Mesendoderm (in vitro differentiated cells): ENCODE measurements around the gene ENSA.

ENCODE experiments used
- DNase-seq: peaks from one replicate; pipeline ENCODE4 v3.0.0; 2013
- H2AK5ac ChIP-seq: 2 replicates; pipeline ENCODE4 v1.6.1; 2013; ENCODE audit warnings: low read length, inconsistent platforms
- H2BK120ac ChIP-seq: 2 replicates; pipeline ENCODE4 v1.6.1; 2013; ENCODE audit warnings: low read depth, mild to moderate bottlenecking, low read length, moderate library complexity, mixed read lengths
- H2BK15ac ChIP-seq: replicated peaks from 2 replicates; pipeline ENCODE4 v1.6.1; 2013; ENCODE audit warnings: low read depth, mild to moderate bottlenecking, moderate library complexity
- H2BK5ac ChIP-seq: 2 replicates; pipeline ENCODE4 v1.6.1; 2013; ENCODE audit warnings: low read length, inconsistent platforms
- H3K18ac ChIP-seq: 2 replicates; pipeline ENCODE4 v1.6.1; 2013; ENCODE audit warnings: mild to moderate bottlenecking, low read length, mixed read lengths
- H3K23ac ChIP-seq: one replicate; pipeline ENCODE4 v1.6.1; 2013; ENCODE audit warnings: low read length
- H3K27ac ChIP-seq: 2 replicates; pipeline ENCODE4 v1.5.1; 2013; ENCODE audit warnings: low read depth, mild to moderate bottlenecking, inconsistent platforms, low read length, moderate library complexity
- H3K27me3 ChIP-seq: 2 replicates; pipeline ENCODE4 v1.6.1; 2013; ENCODE audit warnings: low read length, control low read depth, mild to moderate bottlenecking, inconsistent platforms; ENCODE audit not compliant: insufficient read depth, poor library complexity
- H3K36me3 ChIP-seq: 2 replicates; pipeline ENCODE4 v1.6.1; 2013; ENCODE audit warnings: low read length, inconsistent platforms; ENCODE audit not compliant: control insufficient read depth, insufficient read depth
- H3K4ac ChIP-seq: one replicate; pipeline ENCODE4 v1.6.1; 2013; ENCODE audit warnings: low read depth, mild to moderate bottlenecking, low read length, moderate library complexity
- H3K4me1 ChIP-seq: 2 replicates; pipeline ENCODE4 v1.6.1; 2013; ENCODE audit warnings: low read depth, low read length, inconsistent platforms; ENCODE audit not compliant: control insufficient read depth
- H3K4me2 ChIP-seq: 2 replicates; pipeline ENCODE4 v1.6.1; 2013; ENCODE audit warnings: low read length
- H3K4me3 ChIP-seq: 2 replicates; pipeline ENCODE4 v1.5.1; 2013; ENCODE audit warnings: mild to moderate bottlenecking, low read length
- H3K56ac ChIP-seq: one replicate; pipeline ENCODE4 v1.6.1; 2013; ENCODE audit warnings: low read length
- H3K79me1 ChIP-seq: 2 replicates; pipeline ENCODE4 v1.6.1; 2013; ENCODE audit warnings: low read length, inconsistent platforms
- H3K79me2 ChIP-seq: 2 replicates; pipeline ENCODE4 v1.6.1; 2013; ENCODE audit warnings: mild to moderate bottlenecking, low read length; ENCODE audit not compliant: control insufficient read depth, insufficient read depth
- H3K9ac ChIP-seq: 2 replicates; pipeline ENCODE4 v1.6.1; 2013; ENCODE audit warnings: low read length, inconsistent platforms
- H4K5ac ChIP-seq: one replicate; pipeline ENCODE4 v1.6.1; 2013; ENCODE audit warnings: low read length
- H4K8ac ChIP-seq: one replicate; pipeline ENCODE4 v1.6.1; 2013; ENCODE audit warnings: low read depth, mild to moderate bottlenecking, control low read depth, low read length, moderate library complexity
- WGBS: extraction: QIAGEN DNeasy Blood & Tissue Kit; methylation state at CpG from one replicate; pipeline ENCODE4 v1.1.7; 2013; ENCODE audit warnings: low lambda C conversion rate, missing lambda C conversion rate; ENCODE audit not compliant: insufficient coverage; ENCODE audit errors: extremely low coverage; 5-methylcytosine and 5-hydroxymethylcytosine counted together

ENSA gene

DNA sequence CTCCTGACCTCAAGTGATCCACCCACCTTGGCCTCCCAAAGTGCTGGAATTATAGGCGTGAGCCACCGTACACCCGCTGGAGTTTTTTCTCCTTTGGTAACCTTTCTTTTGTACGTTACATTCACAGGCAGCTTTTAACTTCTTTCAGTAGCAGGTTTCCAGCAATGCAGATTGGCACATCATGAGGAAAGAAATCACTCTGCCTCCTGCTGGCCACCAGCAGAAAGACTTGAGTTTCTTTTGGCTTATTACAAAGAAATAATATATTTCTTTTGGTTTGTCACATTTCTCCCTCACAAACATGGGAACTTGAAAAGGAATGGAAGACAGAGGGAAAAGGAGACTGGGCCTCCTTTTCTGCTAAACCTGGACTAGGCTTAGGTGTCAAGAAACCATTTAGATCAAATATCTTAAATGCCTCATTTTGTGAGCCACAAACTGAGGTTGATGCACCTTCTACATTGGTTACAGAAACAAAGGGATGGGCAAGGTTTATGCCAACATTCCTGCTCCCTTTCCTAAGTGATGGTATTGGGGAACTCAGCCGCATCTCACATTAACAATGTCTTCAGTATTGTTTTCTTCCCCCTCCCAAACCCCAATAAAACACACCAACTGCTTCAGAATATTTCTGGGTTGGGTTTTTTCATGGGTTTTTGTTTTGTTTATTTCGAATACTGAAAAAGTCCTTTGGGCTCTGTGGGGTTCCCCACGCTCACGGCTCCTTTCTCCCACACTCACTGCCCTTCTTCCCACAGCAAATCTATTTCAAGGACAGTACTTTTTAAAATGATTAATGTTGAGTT lies 7.7 kb downstream of the ENSA start:
- Histone ChIP-seq H3K9ac (no peak overlapping the region), H4K5ac (no peak overlapping the region), H4K8ac (no peak overlapping the region), H3K27me3 (no peaks in the 10 kb centered on the region), H3K4me1 (no peaks in the 10 kb centered on the region), H3K56ac (no peak overlapping the region), H3K23ac (no peak overlapping the region), H2BK15ac (no peak overlapping the region), H3K4me3 (no peak overlapping the region), H2BK5ac (no peak overlapping the region), H3K27ac (peak overlapping the region; percentile 4), H2AK5ac (no peak overlapping the region), H3K79me2 (peaks cover 7% of the 10 kb centered on the region), H2BK120ac (peak overlapping the region; percentile 45), H3K4me2 (no peak overlapping the region), H3K79me1 (peaks cover 6% of the 10 kb centered on the region), H3K36me3 (peaks cover 13% of the 10 kb centered on the region), H3K4ac (peak overlapping the region; percentile 82), H3K18ac (no peak overlapping the region)
- DNase-seq = peak; percentile 62
- no CpG with 5 or more reads among the region's 8 CpGs for WGBS

DNA sequence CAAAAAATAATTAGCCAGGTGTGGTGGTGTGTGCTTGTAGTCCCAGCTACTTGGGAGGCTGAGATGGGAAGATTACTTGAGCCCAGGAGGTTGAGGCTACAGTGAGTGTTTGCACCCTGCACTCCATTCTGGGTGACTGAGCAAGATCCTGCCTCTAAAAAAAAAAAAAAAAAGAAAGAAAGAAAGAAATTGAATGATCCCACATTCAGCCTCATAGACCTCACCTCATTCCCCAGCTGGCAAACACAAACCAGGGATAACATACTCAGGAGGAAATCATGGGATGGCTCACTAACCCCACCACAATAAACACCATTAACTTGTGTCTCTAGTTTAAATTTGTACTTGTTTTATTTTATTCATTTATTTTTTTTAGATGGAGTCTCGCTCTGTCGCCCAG lies 8.5 kb downstream of the ENSA start:
- H3K9ac ChIP-seq = no peak overlapping the region
- no peak overlapping the region for H3K56ac ChIP-seq
- H2BK120ac ChIP-seq = no peak overlapping the region
- H3K23ac ChIP-seq = no peak overlapping the region
- H3K27me3 ChIP-seq = no peaks in the 10 kb centered on the region
- H3K27ac ChIP-seq = no peak overlapping the region
- H2BK5ac ChIP-seq = no peak overlapping the region
- H3K36me3 ChIP-seq = peaks cover 9% of the 10 kb centered on the region
- H3K4me3 ChIP-seq = no peak overlapping the region
- DNase-seq = no peak
- no peak overlapping the region for H4K5ac ChIP-seq
- H3K4ac ChIP-seq = no peak overlapping the region
- no peak overlapping the region for H2BK15ac ChIP-seq
- H3K4me1 ChIP-seq = no peaks in the 10 kb centered on the region
- H3K79me1 ChIP-seq = peaks cover 3% of the 10 kb centered on the region
- no CpG with 5 or more reads among the region's 2 CpGs for WGBS
- peaks cover 3% of the 10 kb centered on the region for H3K79me2 ChIP-seq
- H4K8ac ChIP-seq = no peak overlapping the region
- no peak overlapping the region for H3K18ac ChIP-seq
- no peak overlapping the region for H3K4me2 ChIP-seq
- no peak overlapping the region for H2AK5ac ChIP-seq

DNA sequence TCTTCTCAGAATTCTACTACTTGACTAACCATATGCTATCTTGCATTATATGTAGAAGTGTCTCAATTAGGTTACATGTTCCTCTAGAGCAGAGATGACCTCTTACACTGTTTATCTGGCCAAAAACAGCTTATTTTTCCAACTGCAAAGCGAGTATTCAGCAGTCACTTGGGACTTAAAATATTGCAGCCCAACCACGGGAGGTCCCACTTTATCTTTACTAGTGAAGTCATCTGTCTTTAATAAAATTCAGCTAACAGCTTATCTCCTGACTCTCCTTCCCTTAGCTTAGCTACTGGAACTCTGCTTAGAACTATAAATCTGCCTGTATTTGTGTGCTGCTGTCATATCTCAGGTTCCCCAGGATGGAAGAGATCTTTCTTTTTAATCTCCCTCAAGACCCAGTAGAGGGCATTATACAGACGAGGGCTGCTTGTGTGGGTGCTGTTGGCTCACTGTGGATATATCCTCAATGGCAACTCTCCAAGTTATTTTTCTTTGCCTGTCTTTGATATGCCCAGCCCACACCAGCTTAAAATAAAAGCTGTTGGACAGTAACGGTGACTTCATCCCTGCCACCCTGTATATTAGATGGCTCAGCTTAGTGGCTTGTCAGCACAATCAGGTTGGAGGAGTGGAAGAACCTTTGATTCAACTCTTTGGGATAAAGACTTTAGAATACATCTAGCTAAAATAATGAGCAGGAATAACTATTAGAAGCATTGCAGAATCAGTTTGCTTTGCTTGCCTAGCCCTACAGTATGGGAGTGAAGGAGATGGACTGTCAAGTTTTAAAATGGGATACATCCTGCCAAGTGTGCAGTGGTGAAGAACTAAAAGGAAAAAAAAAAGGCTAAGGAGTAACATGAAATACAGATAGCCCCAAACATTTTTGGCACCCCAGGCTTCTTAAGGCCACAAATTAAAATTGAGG lies 9.6 kb downstream of the ENSA start:
- Histone ChIP-seq H3K4ac (no peak overlapping the region), H4K8ac (peak overlapping the region; percentile 13), H2BK15ac (no peak overlapping the region), H3K18ac (no peak overlapping the region), H3K79me2 (no peaks in the 10 kb centered on the region), H3K4me1 (no peaks in the 10 kb centered on the region), H3K9ac (no peak overlapping the region), H3K4me2 (no peak overlapping the region), H2BK120ac (no peak overlapping the region), H3K56ac (no peak overlapping the region), H3K36me3 (peaks cover 11% of the 10 kb centered on the region), H2AK5ac (no peak overlapping the region), H3K79me1 (peaks cover 4% of the 10 kb centered on the region), H3K27ac (no peak overlapping the region), H4K5ac (no peak overlapping the region), H3K23ac (no peak overlapping the region), H3K4me3 (no peak overlapping the region), H3K27me3 (no peaks in the 10 kb centered on the region), H2BK5ac (no peak overlapping the region)
- DNase-seq = peak; percentile 45
- no CpG with 5 or more reads among the region's 4 CpGs for WGBS

DNA sequence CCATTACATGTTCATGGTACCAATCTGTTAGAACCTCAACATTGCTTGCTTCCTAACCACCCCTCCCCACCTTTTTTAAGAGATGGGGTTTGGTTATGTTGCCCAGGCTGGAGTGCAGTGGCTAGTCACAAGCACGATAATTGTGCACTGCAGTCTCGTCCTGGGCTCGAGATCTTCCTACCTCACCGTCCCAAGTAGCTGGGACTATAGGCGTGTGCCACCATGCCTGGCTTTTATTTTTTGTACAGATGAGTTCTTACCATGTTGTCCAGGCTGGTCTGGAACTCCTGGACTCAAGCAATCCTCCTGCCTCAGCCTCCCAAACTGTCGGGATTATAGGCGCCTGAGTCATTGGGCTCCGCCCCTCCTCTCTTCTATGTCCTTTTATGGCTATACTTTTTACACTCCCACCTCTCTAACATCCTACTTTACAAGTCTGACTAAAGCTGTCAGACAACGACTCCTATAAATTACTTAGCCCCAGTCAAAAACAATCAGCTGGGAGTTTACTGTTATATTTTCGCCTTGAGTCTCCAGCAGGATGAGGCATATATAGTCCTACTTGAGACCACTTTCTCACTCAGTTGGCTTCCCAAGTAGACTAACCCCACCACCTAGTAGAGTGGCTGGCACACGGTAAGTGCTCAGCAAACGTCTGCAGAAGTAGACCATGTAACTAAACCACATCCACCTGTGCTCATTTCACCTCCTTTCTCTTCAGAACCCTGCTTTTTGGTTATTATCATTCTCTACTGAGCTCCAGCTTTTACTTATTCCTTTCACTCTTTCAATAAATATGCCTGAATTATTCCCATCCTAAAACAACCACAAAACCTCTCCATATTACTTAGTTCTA lies 13.8 kb downstream of the ENSA start:
- Histone ChIP-seq H3K9ac (no peak overlapping the region), H3K36me3 (peaks cover 6% of the 10 kb centered on the region), H3K4me1 (no peaks in the 10 kb centered on the region), H2BK120ac (no peak overlapping the region), H3K4me2 (no peak overlapping the region), H2BK5ac (no peak overlapping the region), H3K18ac (no peak overlapping the region), H4K8ac (no peak overlapping the region), H3K4ac (no peak overlapping the region), H3K27ac (no peak overlapping the region), H3K79me2 (no peaks in the 10 kb centered on the region), H3K79me1 (peaks cover 5% of the 10 kb centered on the region), H4K5ac (no peak overlapping the region), H2BK15ac (no peak overlapping the region), H3K27me3 (no peaks in the 10 kb centered on the region), H3K4me3 (no peak overlapping the region), H3K23ac (no peak overlapping the region), H2AK5ac (no peak overlapping the region), H3K56ac (no peak overlapping the region)
- no peak for DNase-seq
- no CpG with 5 or more reads among the region's 12 CpGs for WGBS

DNA sequence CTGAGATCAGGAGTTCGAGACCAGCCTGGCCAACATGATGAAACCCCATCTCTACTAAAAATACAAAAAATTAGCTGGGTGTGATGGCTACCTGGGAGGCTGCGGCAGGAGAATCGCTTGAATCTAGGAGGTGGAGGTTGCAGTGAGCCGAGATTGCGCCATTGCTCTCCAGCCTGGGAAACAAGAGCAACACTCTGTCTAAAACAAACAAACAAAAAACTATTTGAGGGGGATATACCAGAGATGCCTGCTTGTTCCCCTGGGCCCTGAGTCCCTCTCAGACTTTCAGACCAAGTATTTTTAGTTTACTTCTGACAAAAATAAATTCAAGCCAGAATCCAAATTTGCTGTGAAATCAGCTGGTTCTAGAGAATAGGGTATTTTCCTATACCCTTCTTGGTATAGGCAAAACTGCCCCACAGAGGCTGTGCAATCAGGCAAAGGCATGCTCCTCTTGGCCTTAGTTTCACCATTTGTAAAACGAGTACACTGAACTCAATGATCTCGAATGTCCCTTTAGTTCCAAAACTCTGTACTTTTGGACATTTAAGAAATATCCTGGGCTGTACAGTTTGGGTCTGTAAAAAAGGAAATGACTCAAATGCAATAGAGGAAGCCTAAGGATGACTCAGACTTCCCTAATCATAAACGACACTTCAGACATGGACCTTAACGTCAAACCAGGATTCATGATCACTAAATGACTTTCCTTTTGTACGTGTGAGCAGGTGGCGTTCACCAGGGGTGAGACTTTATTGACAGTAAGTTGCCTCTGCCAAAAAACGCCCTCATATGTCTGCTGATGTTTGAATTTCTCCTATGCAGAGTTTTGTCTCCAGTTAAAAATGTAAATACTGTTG lies 16.1 kb downstream of the ENSA start:
- Histone ChIP-seq H3K79me2 (no peaks in the 10 kb centered on the region), H3K56ac (no peak overlapping the region), H3K4ac (no peak overlapping the region), H3K27ac (no peak overlapping the region), H3K4me2 (no peak overlapping the region), H3K79me1 (peaks cover 4% of the 10 kb centered on the region), H4K5ac (no peak overlapping the region), H4K8ac (peak overlapping the region; percentile 14), H2BK120ac (no peak overlapping the region), H3K4me3 (no peak overlapping the region), H2BK15ac (no peak overlapping the region), H2AK5ac (no peak overlapping the region), H3K36me3 (peaks cover 6% of the 10 kb centered on the region), H3K27me3 (no peaks in the 10 kb centered on the region), H2BK5ac (no peak overlapping the region), H3K23ac (no peak overlapping the region), H3K4me1 (no peaks in the 10 kb centered on the region), H3K9ac (no peak overlapping the region), H3K18ac (no peak overlapping the region)
- WGBS = no CpG with 5 or more reads among the region's 12 CpGs
- DNase-seq = no peak
